Testis (tissue), 3 donors: ENCODE measurements around the gene LRFN4. TPM values are rescaled to one million over a fixed set of nuclear protein-coding genes. Genes with fewer than 3 reads are reported as not detected.

Experiments
- DNase-seq: peaks from one replicate; pipeline ENCODE4 v3.0.0-alpha.2; 2019
- H3K27ac ChIP-seq, 2 donors: fragments of 200-600 bp; sonication (generic); one replicate each; pipeline ENCODE4 v1.5.1; 2019
- H3K27me3 ChIP-seq: fragments of 200-600 bp; sonication (generic); one replicate; pipeline ENCODE4 v1.5.1; 2019
- H3K36me3 ChIP-seq: fragments of 200-600 bp; sonication (generic); one replicate; pipeline ENCODE4 v1.5.1; 2017; ENCODE audit warnings: low read depth; ENCODE audit errors: missing control alignments
- H3K4me1 ChIP-seq: fragments of 200-600 bp; sonication (generic); one replicate; pipeline ENCODE4 v1.5.1; 2019
- H3K4me3 ChIP-seq, 2 donors: fragments of 200-600 bp; sonication (generic); one replicate each; pipeline ENCODE4 v1.5.1; 2017 to 2019
- H3K9me3 ChIP-seq: fragments of 200-600 bp; sonication (generic); one replicate; pipeline ENCODE4 v1.5.1; 2017
- CTCF ChIP-seq, 3 experiments: fragments of 450-650 bp in 2 of 3; fragments of 200-600 bp in 1 of 3; sonication (generic) in 1 of 3; IDR thresholded peaks; one replicate each; pipeline ENCODE4 v1.5.1; 2016 to 2019; ENCODE audit warnings: antibody characterized with exemption in 3 of 3, mild to moderate bottlenecking in 2 of 3, moderate library complexity in 1 of 3
- POLR2A ChIP-seq: fragments of 450-650 bp; IDR thresholded peaks from one replicate; pipeline ENCODE4 v1.6.1; 2017; ENCODE audit warnings: antibody characterized with exemption, mild to moderate bottlenecking, moderate library complexity
- WGBS, 2 donors: methylation state at CpG; one replicate each; pipeline ENCODE4 v1.1.5; 2018; 5-methylcytosine and 5-hydroxymethylcytosine counted together
- intact Hi-C: fragments of 100-400 bp; cut with DNase I; formaldehyde crosslinking; loops from one replicate; pipeline ENCODE4 v1.15.1; 2023; ENCODE audit warnings: low total_unique reads
- polyA plus RNA-seq: library from polyadenylated mRNA; stranded (reverse); fragments of 350-450 nt; fragmentation: Illumina TruSeq; extraction: RNeasy Lipid Tissue Mini Kit (QIAGEN cat#74804); gene quantifications from one replicate; pipeline ENCODE4 v1.2.3, GENCODE V29; 2014; ENCODE audit warnings: low read depth, low replicate concordance; ENCODE audit not compliant: insufficient read depth
- total RNA-seq, 2 donors: library from RNA; depleted of rRNA; stranded (reverse); fragments of >200 nt; gene quantifications; one replicate each; pipeline ENCODE4 v1.2.3, GENCODE V29; 2016

The LRFN4 gene
- total and polyA plus RNA-seq, 3 donors from 2014 or later: 23.2 to 27.2 (median 24.6) TPM

GRCh38 chr11:66864172-66864901 is 7.5 kb downstream of the LRFN4 start:
- Histone ChIP-seq H3K36me3 (no peaks in the 10 kb centered on the region), H3K4me3 (no peak overlapping the region), H3K27ac (no peak overlapping the region), H3K9me3 (no peaks in the 10 kb centered on the region), H3K27me3 (no peaks in the 10 kb centered on the region), H3K4me1 (no peaks in the 10 kb centered on the region)
- DNase-seq: no peak
- intact Hi-C loops: no loop called here
- WGBS, 2 donors: 87 to 90% methylated on average over 33 to 35 of the region's 35 CpGs
- TF ChIP-seq POLR2A (no peak), CTCF (IDR thresholded peaks at IDR 0.05) (no peak)

GRCh38 chr11:66864924-66865697 is 8.2 kb downstream of the LRFN4 start:
- Histone ChIP-seq H3K27ac (no peak overlapping the region), H3K4me1 (no peaks in the 10 kb centered on the region), H3K27me3 (no peaks in the 10 kb centered on the region), H3K36me3 (no peaks in the 10 kb centered on the region), H3K9me3 (no peaks in the 10 kb centered on the region), H3K4me3 (no peak overlapping the region)
- DNase-seq: no peak
- WGBS, 2 donors: 87 to 89% methylated on average over 16 to 23 of the region's 23 CpGs
- intact Hi-C loops: no loop called here
- no peak for TF ChIP-seq CTCF (IDR thresholded peaks at IDR 0.05)
- TF ChIP-seq POLR2A: no peak

- DNase-seq: no peak
- TF ChIP-seq POLR2A (no peak), CTCF (IDR thresholded peaks at IDR 0.05) (no peak)
- no peak overlapping the region for H3K27ac ChIP-seq
- 80 to 92% methylated on average over 5 to 23 of the region's 23 CpGs for WGBS, 2 donors
- no peaks in the 10 kb centered on the region for H3K4me1 ChIP-seq
- no peaks in the 10 kb centered on the region for H3K27me3 ChIP-seq
- no peaks in the 10 kb centered on the region for H3K36me3 ChIP-seq
- intact Hi-C loops: no loop called here
- no peaks in the 10 kb centered on the region for H3K9me3 ChIP-seq
- no peak overlapping the region for H3K4me3 ChIP-seq
These were observed 9.1 kb downstream of the LRFN4 start for GRCh38 chr11:66866007-66866406.

- Histone ChIP-seq H3K9me3 (no peaks in the 10 kb centered on the region), H3K27ac (no peak overlapping the region), H3K4me3 (no peak overlapping the region), H3K27me3 (no peaks in the 10 kb centered on the region), H3K36me3 (no peaks in the 10 kb centered on the region), H3K4me1 (no peaks in the 10 kb centered on the region)
- 57 to 60% methylated on average over 7 of the region's 7 CpGs for WGBS, 2 donors
- no peak for DNase-seq
- intact Hi-C loops: no loop called here
- TF ChIP-seq CTCF (IDR thresholded peaks at IDR 0.05) (no peak), POLR2A (no peak)
These were observed 9.7 kb downstream of the LRFN4 start for GRCh38 chr11:66866511-66866986.
